Measurements from ENCODE around the gene SYT1. TPM values are rescaled to one million over a fixed set of nuclear protein-coding genes. Genes with fewer than 3 reads are reported as not detected.
A peak's percentile ranks its signal among the peaks of the same experiment; 100 is the strongest.

The SYT1 gene
- total and polyA plus RNA-seq, 2 donors (not counting 3 experiments of a cell fraction or from before 2014, with no cell fraction given): 3.2 to 15.3 TPM

GRCh38 chr12:79422060-79422812 lies 557.7 kb downstream of the SYT1 start:
- DNase-seq (ENCODE audit: low read depth, low spot score) (peak; percentile 60), FAIRE-seq (peak; percentile 73)
- dilution Hi-C loops (cut with MboI; ENCODE audit: extremely low pct_ligation_motif_present, low sequenced_read_pairs) (no loop called here), intact Hi-C loops (cut with micrococcal nuclease) (loop anchor here (5.0 kb wide), 1 partner anchor 465 kb away; no protein-coding TSS in a partner anchor)
- H3K9me1 ChIP-seq (replicated peaks; ENCODE audit: control insufficient read depth, extremely low read depth, insufficient read depth, low read length): no peaks in the 10 kb centered on the region
- TF ChIP-seq GATA2 (IDR thresholded peaks at IDR 0.05; ENCODE audit: insufficient read depth, insufficient read length, low read depth, low read length) (no peak), EZH2 (IDR thresholded peaks at IDR 0.05; ENCODE audit: borderline replicate concordance, low read depth, low read length, severe bottlenecking) (no peak), MYC (IDR thresholded peaks at IDR 0.05; ENCODE audit: low read depth, low read length) (no peak), FOS (IDR thresholded peaks at IDR 0.05; ENCODE audit: borderline replicate concordance, insufficient read depth, low read length) (no peak), JUN (IDR thresholded peaks at IDR 0.05; ENCODE audit: borderline replicate concordance, insufficient read depth, insufficient read length, low read depth) (no peak), MAX (IDR thresholded peaks at IDR 0.05; ENCODE audit: insufficient read depth, insufficient read length) (no peak), POLR2A (IDR thresholded peaks at IDR 0.05; ENCODE audit: low read depth, low read length) (no peak), CTCF (IDR thresholded peaks at IDR 0.05; ENCODE audit: extremely low read depth in 1 of 2, insufficient read depth in 1 of 2, low read depth in 1 of 2, low read length in 2 of 2) (no peak), POLR2AphosphoS5 (IDR thresholded peaks at IDR 0.05; ENCODE audit: insufficient read depth, low read depth, low read length) (no peak)
- no peaks in the 10 kb centered on the region for H3K27me3 ChIP-seq (ENCODE audit: control insufficient read depth in 2 of 2, insufficient read depth in 2 of 2, low read length in 2 of 2)
- H3K79me2 ChIP-seq (ENCODE audit: control insufficient read depth, insufficient read depth, low read length): no peaks in the 10 kb centered on the region
- peak overlapping the region; percentile 97 for H3K27ac ChIP-seq (ENCODE audit: insufficient read depth, low read depth, low read length)
- no peaks in the 10 kb centered on the region for H4K20me1 ChIP-seq (replicated peaks; ENCODE audit: control insufficient read depth, extremely low read depth, insufficient read depth, low read length)
- no peaks in the 10 kb centered on the region for H3K9me3 ChIP-seq (replicated peaks; ENCODE audit: control insufficient read depth, insufficient read depth, low read length)
- H3K9ac ChIP-seq (replicated peaks; ENCODE audit: extremely low read depth, insufficient read depth, low read length): peak overlapping the region; percentile 52
- ChIA-PET POLR2A (no interaction called here), CTCF (interaction anchor here (0.9 to 6.0 kb wide), 3 partner anchors 13 to 268 kb away, joined by 3 to 84 read pairs (median 3); partner anchors contain the start of gene PAWR)
- peaks cover 61% of the 10 kb centered on the region for H3K4me1 ChIP-seq (ENCODE audit: control insufficient read depth, extremely low read depth, insufficient read depth, low read length)
- H3K36me3 ChIP-seq (ENCODE audit: control insufficient read depth in 2 of 2, extremely low read depth in 1 of 2, insufficient read depth in 2 of 2, low read length in 2 of 2): no peaks in the 10 kb centered on the region
- H3K4me3 ChIP-seq (replicated peaks in 1 of 3; ENCODE audit: insufficient read depth in 1 of 3, low read depth in 1 of 3, low read length in 3 of 3): no peak overlapping the region
- no TSS peak for BruUV-seq (replicated peaks)
- H2AFZ ChIP-seq (ENCODE audit: low read depth, low read length): peak overlapping the region; percentile 58
- H3K4me2 ChIP-seq (ENCODE audit: insufficient read depth, low read length): peak overlapping the region; percentile 53

All from endothelial cell of umbilical vein (primary cell).